Stimulated activated CD8-positive, alpha-beta memory T cell treated with anti-CD3 and anti-CD28 coated beads, Interleukin-2, amount 100 ng/mL, for 48 hours (primary cell): ENCODE data around the gene OSBP2.

Experiments
- DNase-seq, 2 donors: peaks; one replicate each; pipeline ENCODE4 v3.0.0-alpha.2; 2020; ENCODE audit warnings: low read depth in 2 of 2

Gene OSBP2

GRCh38 chr22:30868663-30869385, 174.2 kb downstream of the OSBP2 start:
- no peak for DNase-seq

DNA sequence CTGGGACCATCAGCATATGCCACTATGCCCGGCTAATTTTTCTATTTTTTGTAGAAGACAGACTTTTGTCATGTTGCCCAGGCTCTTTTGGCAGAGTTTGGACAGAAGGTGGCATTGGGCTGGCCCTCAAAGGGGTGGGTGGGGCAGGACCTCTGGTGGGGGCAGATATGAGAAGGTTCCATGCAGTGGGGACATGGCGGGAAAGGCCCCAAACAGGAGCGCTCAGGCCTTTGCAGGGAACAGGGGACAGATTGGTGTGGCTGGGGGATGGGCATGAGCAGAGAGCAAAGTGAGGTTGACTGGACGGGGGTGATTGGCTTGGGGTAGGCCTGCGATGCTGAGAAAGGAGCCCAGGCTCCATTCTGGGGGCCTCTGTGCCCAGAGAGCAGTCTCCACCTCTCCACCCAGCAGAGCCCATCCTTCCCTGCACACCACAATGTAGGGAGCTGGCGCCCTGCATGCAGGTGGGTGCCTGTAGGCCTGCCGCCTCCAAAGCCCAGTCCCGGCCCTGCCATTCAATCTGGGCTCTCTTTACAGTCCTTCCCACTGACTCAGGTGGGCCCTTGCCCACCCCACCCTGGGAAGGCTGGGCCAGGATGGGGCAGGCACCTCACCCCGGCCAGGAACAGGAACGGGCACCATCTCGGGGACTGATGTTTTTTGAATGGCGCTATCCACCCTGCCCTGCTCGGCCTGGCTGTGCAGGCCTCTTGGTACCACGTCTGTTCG, 175.2 kb downstream of the OSBP2 start:
- no peak for DNase-seq

- no peak for DNase-seq
These were observed 176.0 kb downstream of the OSBP2 start for GRCh38 chr22:30870451-30871345.

- no peak for DNase-seq
These were observed 177.0 kb downstream of the OSBP2 start for GRCh38 chr22:30871391-30872284.

DNA sequence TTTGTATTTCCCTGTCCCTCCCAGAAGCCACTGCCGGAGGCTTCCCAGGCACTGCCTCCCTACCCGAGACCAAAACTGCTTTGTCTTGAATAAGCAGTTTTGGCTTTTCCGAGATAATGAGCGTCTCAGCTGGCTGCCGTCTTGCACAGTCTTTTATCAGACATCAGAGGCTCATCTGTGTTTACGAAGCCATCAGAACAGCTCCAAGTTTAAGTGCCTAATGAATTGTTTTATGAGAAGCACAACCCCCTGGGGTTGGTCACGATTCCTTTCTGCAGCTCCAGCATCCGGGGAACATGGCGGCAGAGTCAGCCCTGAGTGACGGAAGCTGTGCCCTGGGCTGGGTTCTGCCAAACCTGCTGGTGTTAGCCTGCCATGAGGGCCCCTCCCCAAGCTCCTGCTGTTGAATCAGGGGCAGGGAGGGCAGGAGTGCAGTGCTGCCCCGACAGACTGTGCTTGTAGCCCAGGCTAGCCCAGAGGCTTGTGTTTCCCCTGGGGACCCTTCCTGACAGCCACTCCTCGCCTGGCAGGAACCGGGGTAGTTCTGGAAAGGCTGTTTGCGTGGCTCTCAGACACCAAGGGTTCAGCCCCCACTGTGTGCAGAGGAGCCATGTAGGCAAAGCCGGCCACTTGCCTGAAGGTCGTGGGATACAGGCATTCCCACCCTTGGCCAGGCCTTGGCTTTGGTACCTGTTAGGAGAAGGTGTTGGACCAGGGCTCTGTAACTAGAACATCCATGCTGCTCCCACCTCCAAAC, 177.8 kb downstream of the OSBP2 start:
- no peak for DNase-seq

GRCh38 chr22:30873086-30873650, 178.5 kb downstream of the OSBP2 start:
- no peak for DNase-seq

DNA sequence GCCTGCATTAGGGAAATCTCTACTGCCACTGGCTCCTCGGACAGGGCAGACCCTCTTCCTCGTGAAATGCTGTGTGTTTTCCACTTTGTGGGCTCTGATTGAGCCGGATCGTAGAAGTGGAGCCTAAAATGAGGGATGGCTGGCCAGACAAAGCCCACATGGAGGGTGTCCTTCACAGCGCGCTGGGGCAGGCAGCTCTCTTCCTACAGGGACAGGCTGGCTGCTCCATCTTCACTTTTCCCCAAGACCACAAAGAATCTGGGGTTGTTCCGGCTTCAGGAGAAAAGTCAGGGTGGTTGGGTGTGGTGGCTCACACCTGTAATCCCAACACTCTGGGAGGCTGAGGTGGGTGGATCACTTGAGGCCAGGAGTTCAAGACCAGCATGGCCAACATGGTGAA, 179.0 kb downstream of the OSBP2 start:
- DNase-seq: no peak

GRCh38 chr22:30874431-30875370, 180.0 kb downstream of the OSBP2 start:
- no peak for DNase-seq

DNA sequence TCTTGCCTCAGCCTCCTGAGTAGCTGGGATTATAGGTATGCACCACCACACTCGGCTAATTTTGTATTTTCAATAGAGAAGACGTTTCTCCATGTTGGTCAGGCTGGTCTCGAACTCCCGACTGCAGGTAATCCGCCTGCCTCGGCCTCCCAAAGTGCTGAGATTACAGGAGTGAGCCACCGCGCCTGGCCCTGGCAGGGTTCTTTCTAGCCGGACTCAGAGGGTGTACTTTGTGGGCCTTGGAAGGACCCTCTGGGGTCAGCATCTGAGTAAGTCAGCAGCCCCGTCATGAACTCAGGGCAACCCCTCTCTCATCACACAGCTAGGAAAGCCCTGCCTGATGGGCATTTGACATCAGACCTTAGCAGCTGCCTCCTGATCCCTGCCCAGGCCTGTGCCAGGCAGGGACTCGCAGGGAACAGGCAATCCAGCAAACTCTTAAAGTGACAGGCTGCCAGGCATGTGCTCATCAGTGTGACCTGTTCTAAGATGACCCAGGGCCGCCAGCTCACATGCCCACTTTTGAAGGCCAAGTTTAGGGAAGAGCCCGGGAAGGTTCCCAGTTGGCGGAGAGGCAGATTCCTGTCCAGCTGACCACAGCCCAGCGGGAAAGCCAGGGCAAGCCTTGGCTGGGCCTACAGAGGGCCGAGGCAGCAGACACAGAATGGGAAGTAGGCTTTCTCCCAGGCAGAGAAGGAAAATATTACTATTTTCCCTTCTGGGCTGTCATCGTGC, 181.0 kb downstream of the OSBP2 start:
- no peak for DNase-seq

GRCh38 chr22:30876221-30876751, 181.6 kb downstream of the OSBP2 start:
- DNase-seq: no peak

DNA sequence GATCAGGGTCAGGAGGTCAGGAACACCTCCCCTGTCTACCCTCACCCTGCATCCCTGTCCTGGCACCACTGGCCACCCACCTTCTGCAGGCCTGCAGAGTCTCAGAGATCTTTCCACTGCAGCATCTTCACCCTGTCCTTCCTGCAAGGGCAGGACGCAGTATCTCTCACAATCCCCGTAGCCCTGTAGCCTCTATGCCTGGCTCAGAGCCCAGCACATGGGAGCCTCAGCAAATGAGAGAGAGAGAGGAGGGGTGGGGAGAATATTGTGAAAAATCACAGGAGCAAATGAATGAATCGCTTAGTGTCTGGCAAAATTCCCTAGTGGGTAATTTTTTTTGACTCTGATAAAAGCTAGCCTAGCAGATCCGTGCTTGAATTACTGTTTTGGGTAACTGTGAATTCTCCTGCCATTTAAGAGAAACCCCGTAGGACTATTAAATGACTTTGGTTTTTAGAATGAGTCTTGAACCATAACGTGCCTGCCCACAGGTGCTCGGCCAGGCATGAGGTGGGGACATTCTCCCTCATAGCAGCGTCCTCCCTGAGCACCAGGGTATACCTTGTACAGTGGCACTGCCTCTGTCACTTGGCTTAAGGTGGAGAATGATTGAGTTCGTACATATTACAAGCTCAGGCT, 182.4 kb downstream of the OSBP2 start:
- no peak for DNase-seq

GRCh38 chr22:30877662-30878515, 183.2 kb downstream of the OSBP2 start:
- no peak for DNase-seq

GRCh38 chr22:30878516-30879414, 184.1 kb downstream of the OSBP2 start:
- DNase-seq: no peak

DNA sequence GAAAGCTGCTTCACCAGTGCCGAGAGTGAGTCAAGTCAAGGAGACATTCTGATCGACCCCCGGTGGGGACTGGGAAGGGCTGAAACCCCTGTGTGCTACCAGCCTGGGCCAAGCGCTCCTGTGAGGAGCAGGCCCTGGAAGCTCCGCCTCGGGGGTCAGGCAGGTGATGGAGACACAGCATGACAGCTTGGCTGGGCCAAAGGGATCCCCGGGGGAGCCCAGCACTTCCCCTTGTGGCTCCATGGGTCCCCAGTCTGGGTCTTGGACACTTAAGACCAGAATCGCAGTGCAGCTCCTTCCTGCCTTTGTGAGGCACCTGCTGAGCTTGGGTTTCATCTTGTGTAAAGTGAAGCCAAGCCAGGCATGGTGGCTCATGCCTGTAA, 184.7 kb downstream of the OSBP2 start:
- no peak for DNase-seq

- DNase-seq: no peak
These were observed 185.5 kb downstream of the OSBP2 start for GRCh38 chr22:30880181-30880601.

DNA sequence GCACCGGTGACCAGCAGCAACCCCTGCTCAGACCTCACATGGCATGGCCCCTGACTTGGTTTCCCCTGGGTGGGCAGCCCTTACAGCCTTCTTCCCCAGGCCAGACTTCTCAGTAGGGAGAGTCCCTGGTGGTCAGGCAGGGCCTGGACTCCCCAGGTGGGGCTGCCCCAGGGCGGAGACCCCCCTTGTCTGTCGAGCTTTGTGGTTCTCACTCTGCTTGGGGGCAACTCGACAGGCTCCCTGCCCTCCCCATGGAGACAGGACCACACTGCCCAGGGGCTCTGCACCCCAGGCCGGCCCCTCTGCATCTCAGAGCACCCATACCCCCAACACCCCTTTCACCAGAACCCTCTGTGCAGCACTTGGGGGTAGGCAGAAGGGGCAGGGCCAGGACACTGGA, 186.2 kb downstream of the OSBP2 start:
- DNase-seq: no peak
